HG03097 (cell line): ENCODE measurements around the gene ZNF592.

Experiments
- ATAC-seq: cut with Tn5 transposase; IDR thresholded peaks from one replicate; pipeline ENCODE4 v1.9.1; 2021; ENCODE audit not compliant: unreplicated experiment, low FRiP score

The ZNF592 gene

DNA sequence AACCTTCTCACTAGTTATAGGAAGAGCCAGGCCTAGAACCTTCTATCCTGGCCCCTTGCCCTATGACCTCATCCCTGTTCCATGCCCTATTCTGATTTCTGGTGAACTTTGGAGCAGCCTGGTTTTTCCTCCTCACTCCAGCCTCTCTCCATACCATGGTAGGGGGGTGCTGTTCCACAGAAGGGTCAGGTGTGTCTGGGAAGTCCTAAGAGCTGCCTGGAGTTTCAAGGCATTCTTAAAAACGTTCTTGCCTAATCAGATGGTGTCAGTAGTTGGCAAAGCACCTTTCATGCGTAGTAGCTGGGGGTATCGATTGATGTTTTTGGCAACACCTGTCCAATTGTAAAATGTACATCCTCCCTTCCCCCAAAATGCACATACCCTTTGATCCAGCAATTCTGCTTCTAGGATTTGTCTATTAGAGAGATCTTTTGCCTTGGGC lies 52.0 kb downstream of the ZNF592 start:
- no peak for ATAC-seq

- no peak for ATAC-seq
These were observed 55.9 kb downstream of the ZNF592 start for GRCh38 chr15:84804005-84804900.

- no peak for ATAC-seq
These were observed 56.8 kb downstream of the ZNF592 start for GRCh38 chr15:84805221-84805620.

- no peak for ATAC-seq
These were observed 58.8 kb downstream of the ZNF592 start for GRCh38 chr15:84807228-84807627.

DNA sequence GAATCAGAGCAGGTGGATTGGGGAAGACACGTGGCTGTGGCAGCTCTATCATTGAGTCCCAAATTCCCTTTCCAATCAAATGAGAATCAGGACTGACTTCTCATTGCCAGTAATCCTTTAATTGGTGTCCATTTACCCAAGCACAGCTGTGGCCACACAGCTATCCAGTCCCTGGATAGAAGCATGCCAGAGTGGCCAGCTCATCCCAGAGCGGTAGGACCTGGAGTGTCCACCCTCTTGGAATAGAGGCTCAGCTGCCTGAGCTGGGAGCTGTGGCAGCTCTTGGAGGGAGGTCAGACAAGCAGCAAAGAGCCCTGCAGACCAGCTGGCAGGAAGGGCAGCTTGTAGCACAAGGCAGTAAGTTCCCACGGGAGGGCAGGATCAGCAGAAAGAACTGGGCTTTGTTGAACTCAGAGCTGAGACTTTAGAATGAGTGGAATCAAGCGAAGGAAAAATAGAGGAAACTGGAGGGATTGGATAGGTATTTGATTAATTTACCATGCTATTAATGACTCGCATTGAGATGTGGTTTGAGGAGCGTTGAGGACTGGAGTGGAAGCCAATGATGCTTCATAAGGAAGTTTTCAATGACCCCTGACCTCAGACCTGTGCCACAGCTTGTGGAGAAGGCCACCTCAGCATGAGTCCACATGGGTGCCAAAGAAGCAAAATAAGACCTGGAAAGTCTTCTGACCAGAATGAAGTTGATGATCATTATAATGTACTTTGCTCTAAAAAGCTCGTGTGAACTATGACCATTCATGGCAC lies 61.9 kb downstream of the ZNF592 start:
- ATAC-seq: no peak

GRCh38 chr15:84811151-84811550 lies 62.8 kb downstream of the ZNF592 start:
- ATAC-seq: no peak

DNA sequence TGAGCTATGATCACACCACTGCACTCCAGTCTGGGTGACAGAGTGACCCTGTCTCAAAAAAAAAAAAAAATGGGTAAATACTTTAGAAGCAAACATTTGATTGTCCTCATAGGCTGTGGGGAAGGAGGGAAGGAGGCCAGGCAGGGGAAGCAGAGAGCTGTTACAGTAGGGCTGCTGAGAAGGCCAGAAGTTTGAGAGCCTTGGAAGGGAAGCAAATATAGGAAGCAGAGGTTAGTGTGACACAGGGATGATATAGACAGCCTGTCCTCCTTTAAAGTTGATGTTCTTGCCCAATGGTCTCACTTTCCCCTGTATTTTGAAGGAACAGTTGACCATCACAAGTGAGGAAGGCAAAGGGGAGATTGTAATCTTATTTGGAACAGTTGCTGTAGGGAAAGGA lies 63.4 kb downstream of the ZNF592 start:
- ATAC-seq: no peak

DNA sequence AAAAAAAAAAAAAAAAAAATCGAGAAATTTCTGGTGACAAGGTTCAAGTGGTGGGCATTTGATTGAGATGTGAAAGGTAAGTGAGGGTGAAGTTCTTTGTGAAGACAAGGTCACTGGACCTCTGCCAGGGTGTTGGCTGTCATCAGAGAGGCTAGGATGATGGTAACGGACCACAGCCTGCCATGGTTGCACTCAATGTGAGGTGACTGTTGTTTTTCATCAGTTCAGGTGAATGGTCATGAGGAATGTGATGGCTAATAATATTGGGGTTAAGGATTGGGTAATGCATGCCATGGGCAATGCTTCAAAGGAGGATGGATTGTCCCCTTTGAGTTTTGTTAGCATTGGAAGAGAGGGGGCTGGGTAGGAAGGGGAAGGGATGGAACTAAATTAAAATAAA lies 64.5 kb downstream of the ZNF592 start:
- ATAC-seq: no peak

DNA sequence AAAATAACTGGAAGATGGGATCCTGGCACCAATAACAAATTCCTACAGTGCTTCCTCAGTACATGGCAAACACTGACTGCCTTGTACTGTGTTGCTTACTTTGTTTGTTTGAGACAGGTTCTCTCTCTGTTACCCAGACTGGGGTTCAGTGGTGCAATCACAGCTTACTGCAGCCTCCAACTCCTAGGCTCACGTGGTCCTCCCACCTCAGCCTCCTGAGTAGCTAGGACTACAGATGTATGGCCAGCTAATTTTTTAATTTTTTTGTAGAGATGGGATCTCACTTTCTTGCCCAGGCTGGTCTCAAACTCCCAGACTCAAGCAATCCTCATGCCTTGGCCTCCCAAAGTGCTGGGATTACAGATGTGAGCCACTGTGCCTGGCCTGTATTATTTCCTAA lies 65.0 kb downstream of the ZNF592 start:
- ATAC-seq: no peak

GRCh38 chr15:84813931-84814330 lies 65.5 kb downstream of the ZNF592 start:
- ATAC-seq: no peak

GRCh38 chr15:84814916-84815315 lies 66.5 kb downstream of the ZNF592 start:
- no peak for ATAC-seq

DNA sequence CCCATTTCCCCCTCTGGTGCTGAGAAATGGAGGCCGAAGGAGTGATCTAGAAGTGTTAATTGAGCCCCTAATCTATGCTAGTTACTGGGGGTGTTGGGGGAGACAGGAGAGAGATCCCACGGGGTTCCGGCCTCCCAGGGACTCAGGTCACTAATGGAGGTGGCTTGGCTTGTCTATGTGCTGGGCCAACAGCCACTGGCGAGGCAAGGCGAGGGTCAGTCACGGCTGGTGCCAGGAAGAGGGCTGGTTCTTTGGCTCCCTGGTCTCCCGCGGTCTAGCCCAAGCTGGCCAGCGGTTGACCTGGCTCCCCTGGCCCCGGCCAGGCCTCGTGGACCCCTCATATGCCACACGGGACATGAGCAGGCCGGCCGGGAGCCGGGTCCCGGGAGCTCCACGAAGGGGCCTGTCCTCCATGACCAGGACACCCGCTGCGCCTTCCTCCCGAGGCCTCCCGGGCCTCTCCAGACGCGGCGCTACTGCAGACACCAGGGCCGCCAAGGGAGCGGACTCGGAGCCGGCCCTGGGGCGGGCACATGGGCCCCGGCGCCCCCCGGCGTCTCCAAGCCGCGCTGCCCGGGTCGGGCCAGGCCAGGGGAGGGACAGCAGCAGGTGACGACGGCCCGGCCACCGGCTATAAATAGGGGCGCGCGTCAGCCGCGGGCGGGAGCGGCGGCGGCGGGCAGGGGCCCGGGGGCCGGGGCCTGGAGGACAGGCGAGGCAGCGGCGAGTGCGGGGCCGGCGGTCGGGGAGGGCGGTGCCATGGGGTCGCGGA lies 68.5 kb downstream of the ZNF592 start, which contains the start of gene ALPK3:
TSS of gene ALPK3 (plus strand) at position 663 of the 772 bp plus-strand sequence. CDS start at position 760, 97 bp downstream.
- ATAC-seq: no peak

DNA sequence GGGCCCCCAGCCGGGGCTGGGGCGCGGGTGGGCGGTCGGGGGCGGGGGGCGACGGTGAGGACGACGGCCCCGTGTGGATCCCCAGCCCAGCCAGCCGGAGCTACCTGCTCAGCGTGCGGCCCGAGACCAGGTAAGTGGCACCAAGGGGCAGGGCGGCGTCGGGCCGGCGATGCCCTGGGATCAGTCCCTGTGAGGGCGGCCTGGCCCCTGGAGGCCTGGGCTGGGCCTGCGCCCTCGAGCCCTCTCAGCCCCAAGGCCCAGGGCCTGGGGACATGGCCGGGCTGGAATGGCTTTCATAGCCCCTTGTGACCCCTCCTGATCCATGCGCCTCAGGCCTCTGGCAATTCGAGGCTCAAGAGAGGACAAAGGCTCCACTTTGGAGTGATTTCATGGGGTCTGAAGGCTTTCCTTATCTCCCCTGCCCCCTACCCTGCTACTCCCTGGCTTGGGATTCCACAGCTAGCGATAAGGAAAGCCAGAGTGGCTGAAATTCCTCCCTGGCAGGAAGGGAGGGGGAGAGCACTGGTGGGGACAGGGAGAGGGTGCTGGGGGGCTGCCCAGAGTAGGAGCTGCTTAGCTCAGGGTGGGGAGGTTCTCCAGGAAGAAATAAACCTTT lies 69.2 kb downstream of the ZNF592 start:
- no peak for ATAC-seq

- ATAC-seq: no peak
These were observed 70.1 kb downstream of the ZNF592 start for GRCh38 chr15:84818261-84819131.

GRCh38 chr15:84819291-84819768 lies 70.9 kb downstream of the ZNF592 start:
- ATAC-seq: no peak

DNA sequence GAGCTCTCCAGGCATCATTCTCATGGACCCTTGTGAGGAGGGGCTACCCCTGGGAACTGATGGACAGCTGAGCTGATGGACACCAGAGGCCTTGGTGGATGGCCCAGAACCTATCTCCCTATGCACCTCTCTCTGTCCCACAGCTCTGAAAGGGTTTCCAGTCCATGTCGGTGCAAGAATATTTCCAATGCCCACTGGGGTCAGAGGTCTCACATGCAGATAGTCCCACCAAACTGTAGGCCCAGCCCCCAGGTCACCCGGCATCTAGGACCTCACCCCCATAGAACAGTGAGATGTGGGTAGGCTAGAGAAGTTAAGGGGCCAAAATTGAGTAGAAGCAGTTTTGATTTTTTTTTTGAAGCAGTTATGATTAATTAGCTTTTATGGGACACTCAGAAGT lies 71.4 kb downstream of the ZNF592 start:
- no peak for ATAC-seq

GRCh38 chr15:84821501-84822021 lies 73.2 kb downstream of the ZNF592 start:
- ATAC-seq: no peak

GRCh38 chr15:84822653-84823281 lies 74.4 kb downstream of the ZNF592 start:
- ATAC-seq: no peak
